RWPE2 (cell line): ENCODE results near the gene TSPAN2.

ENCODE experiments used
- ATAC-seq: fragments of 200-7000 bp; cut with Tn5 transposase; 3 replicates; pipeline ENCODE4 v1.9.1; 2021; ENCODE audit warnings: low read depth
- DNase-seq: peaks from one replicate; pipeline ENCODE4 v3.0.0-alpha.2; 2020; ENCODE audit warnings: low spot score
- H3K27ac ChIP-seq: fragments of 450-650 bp; 2 replicates; pipeline ENCODE4 v1.5.1; 2017; ENCODE audit warnings: mild to moderate bottlenecking; ENCODE audit not compliant: poor library complexity, severe bottlenecking
- H3K27me3 ChIP-seq: fragments of 250-450 bp; sonication (Bioruptor Pico); 2 replicates; pipeline ENCODE4 v1.5.1; 2021; ENCODE audit warnings: mild to moderate bottlenecking, moderate library complexity; ENCODE audit not compliant: insufficient read depth, poor library complexity, severe bottlenecking
- H3K36me3 ChIP-seq: fragments of 250-450 bp; sonication (Bioruptor Pico); 2 replicates; pipeline ENCODE4 v1.5.1; 2020; ENCODE audit warnings: low read depth, mild to moderate bottlenecking, moderate library complexity
- H3K4me1 ChIP-seq: fragments of 250-450 bp; sonication (Bioruptor Pico); 2 replicates; pipeline ENCODE4 v1.5.1; 2021; ENCODE audit warnings: mild to moderate bottlenecking, moderate library complexity; ENCODE audit not compliant: insufficient read depth, poor library complexity, severe bottlenecking
- H3K4me3 ChIP-seq: fragments of 250-450 bp; sonication (Bioruptor Pico); 2 replicates; pipeline ENCODE4 v1.5.1; 2021; ENCODE audit warnings: mild to moderate bottlenecking, moderate library complexity; ENCODE audit not compliant: severe bottlenecking
- H3K9me3 ChIP-seq: fragments of 250-450 bp; sonication (Bioruptor Pico); 2 replicates; pipeline ENCODE4 v1.5.1; 2021; ENCODE audit warnings: mild to moderate bottlenecking, moderate library complexity; ENCODE audit not compliant: severe bottlenecking
- TF ChIP-seq, protein P1 (sequence below): fragments of 450-650 bp; IDR thresholded peaks from one replicate; pipeline ENCODE4 v1.5.1; 2017; ENCODE audit warnings: mild to moderate bottlenecking, moderate library complexity; ENCODE audit not compliant: poor library complexity, severe bottlenecking

The TSPAN2 gene

DNA sequence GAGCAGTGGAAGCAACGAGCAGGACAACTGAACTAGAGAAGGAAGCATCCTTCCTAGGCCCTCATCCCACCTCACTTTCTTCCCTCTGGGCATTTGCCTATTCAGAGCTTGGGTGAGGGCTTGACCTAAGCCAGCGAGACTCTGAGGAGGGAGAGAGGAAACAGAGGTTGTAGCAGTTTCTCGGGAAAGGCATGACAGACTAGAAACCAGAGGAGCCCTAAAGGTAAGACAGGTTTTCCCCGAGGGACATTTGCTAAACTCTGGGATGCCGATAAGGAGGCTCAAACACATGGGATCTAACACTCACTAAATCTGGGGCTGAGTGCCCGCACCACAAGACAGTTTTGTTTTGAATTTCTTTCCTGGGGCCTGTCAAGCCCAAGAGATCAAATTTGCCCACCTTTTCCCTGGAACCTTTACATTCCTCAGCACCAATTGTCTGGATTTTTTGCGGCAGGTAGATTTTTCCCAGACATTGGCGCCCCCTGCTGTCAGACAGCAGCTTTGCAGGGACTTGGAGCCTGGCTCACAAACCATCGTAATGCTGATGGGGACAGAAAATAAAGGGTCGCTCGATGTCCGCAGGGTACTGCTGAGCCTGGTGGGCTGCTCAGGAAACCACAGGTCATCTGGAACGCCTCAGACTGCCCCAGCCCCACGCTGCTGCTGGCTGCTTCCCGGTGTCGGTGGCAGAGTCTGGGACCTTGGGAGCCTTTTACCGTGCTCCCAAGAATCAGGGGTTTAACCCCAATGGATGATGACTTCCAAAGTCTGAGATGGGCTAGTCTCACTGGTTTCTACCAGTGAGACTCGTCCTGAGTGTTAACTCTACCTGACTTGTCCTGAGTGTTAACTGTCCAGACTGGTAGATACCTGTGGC lies 23.4 kb upstream of the TSPAN2 start:
- no peaks in the 10 kb centered on the region for H3K9me3 ChIP-seq
- DNase-seq = no peak
- no peak; the same call in 2 of the 3 replicates for ATAC-seq

GRCh38 chr1:115107516-115108260 lies 18.4 kb upstream of the TSPAN2 start:
- H3K4me1 ChIP-seq = no peaks in the 10 kb centered on the region
- H3K36me3 ChIP-seq = no peaks in the 10 kb centered on the region
- H3K9me3 ChIP-seq = no peaks in the 10 kb centered on the region
- no peak overlapping the region for H3K4me3 ChIP-seq
- ATAC-seq = peak; percentile 46; the same call in 2 of the 3 replicates
- H3K27ac ChIP-seq = no peak overlapping the region
- TF ChIP-seq, protein P1, sequence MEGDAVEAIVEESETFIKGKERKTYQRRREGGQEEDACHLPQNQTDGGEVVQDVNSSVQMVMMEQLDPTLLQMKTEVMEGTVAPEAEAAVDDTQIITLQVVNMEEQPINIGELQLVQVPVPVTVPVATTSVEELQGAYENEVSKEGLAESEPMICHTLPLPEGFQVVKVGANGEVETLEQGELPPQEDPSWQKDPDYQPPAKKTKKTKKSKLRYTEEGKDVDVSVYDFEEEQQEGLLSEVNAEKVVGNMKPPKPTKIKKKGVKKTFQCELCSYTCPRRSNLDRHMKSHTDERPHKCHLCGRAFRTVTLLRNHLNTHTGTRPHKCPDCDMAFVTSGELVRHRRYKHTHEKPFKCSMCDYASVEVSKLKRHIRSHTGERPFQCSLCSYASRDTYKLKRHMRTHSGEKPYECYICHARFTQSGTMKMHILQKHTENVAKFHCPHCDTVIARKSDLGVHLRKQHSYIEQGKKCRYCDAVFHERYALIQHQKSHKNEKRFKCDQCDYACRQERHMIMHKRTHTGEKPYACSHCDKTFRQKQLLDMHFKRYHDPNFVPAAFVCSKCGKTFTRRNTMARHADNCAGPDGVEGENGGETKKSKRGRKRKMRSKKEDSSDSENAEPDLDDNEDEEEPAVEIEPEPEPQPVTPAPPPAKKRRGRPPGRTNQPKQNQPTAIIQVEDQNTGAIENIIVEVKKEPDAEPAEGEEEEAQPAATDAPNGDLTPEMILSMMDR = no peak
- no peaks in the 10 kb centered on the region for H3K27me3 ChIP-seq
- no peak for DNase-seq

More for the DNA sequence above, 23.4 kb upstream of the TSPAN2 start:
- no peak overlapping the region for H3K4me3 ChIP-seq
- H3K4me1 ChIP-seq = peaks cover 9% of the 10 kb centered on the region
- TF ChIP-seq, protein P1 = peak; percentile 91
- H3K27ac ChIP-seq = no peak overlapping the region
- no peaks in the 10 kb centered on the region for H3K36me3 ChIP-seq
- H3K27me3 ChIP-seq = no peaks in the 10 kb centered on the region

- no peaks in the 10 kb centered on the region for H3K36me3 ChIP-seq
- H3K4me1 ChIP-seq = no peaks in the 10 kb centered on the region
- no peak overlapping the region for H3K27ac ChIP-seq
- no peaks in the 10 kb centered on the region for H3K9me3 ChIP-seq
- no peak for DNase-seq
- no peak for ATAC-seq
- no peak overlapping the region for H3K4me3 ChIP-seq
- TF ChIP-seq, protein P1 = no peak
- H3K27me3 ChIP-seq = no peaks in the 10 kb centered on the region
These were observed 16.5 kb upstream of the TSPAN2 start for GRCh38 chr1:115105831-115106230.

- TF ChIP-seq, protein P1 = no peak
- no peaks in the 10 kb centered on the region for H3K4me1 ChIP-seq
- DNase-seq = no peak
- H3K27me3 ChIP-seq = no peaks in the 10 kb centered on the region
- no peaks in the 10 kb centered on the region for H3K36me3 ChIP-seq
- H3K4me3 ChIP-seq = peak overlapping the region; percentile 29
- ATAC-seq = peak; percentile 77
- no peaks in the 10 kb centered on the region for H3K9me3 ChIP-seq
- peak overlapping the region; percentile 10 for H3K27ac ChIP-seq
These were observed 10.4 kb upstream of the TSPAN2 start for GRCh38 chr1:115099693-115100050.
